Cortex of kidney (tissue), 1 donor: ENCODE data around the gene ZNRF3.
"Not testable (repeated sequence)": the region's sequence is repeated elsewhere in the genome, so short reads cannot be mapped to it uniquely, and the experiment has no call there.

Experiments
- DNase-seq: peaks from one replicate; lab custom pipeline; 2025; lab: John Stamatoyannopoulos, UW

Gene ZNRF3

GRCh38 chr22:28984482-28985158 is 101.2 kb downstream of the ZNRF3 start:
- no peak for DNase-seq

GRCh38 chr22:28985581-28986290 is 102.4 kb downstream of the ZNRF3 start:
- DNase-seq, result no peak

GRCh38 chr22:28986366-28986765 is 103.0 kb downstream of the ZNRF3 start:
- DNase-seq, result no peak

GRCh38 chr22:28988457-28988856 is 105.1 kb downstream of the ZNRF3 start:
- DNase-seq, result no peak

GRCh38 chr22:28989035-28989464 is 105.7 kb downstream of the ZNRF3 start:
- no peak for DNase-seq

GRCh38 chr22:28989484-28989883 is 106.1 kb downstream of the ZNRF3 start:
- DNase-seq, result no peak

GRCh38 chr22:28989912-28990311 is 106.5 kb downstream of the ZNRF3 start:
- no peak for DNase-seq

- no peak for DNase-seq
These were observed 109.4 kb downstream of the ZNRF3 start for GRCh38 chr22:28992565-28993356.

- no peak for DNase-seq
These were observed 111.2 kb downstream of the ZNRF3 start for GRCh38 chr22:28994522-28994921.

- no peak for DNase-seq
These were observed 112.2 kb downstream of the ZNRF3 start for GRCh38 chr22:28995551-28995950.

- no peak for DNase-seq
These were observed 114.0 kb downstream of the ZNRF3 start for GRCh38 chr22:28997342-28997741.

- no peak for DNase-seq
These were observed 115.3 kb downstream of the ZNRF3 start for GRCh38 chr22:28998681-28999080.

- no peak for DNase-seq
These were observed 116.1 kb downstream of the ZNRF3 start for GRCh38 chr22:28999510-28999909.

- no peak for DNase-seq
These were observed 116.7 kb downstream of the ZNRF3 start for GRCh38 chr22:28999919-29000556.

- DNase-seq, result no peak
These were observed 117.3 kb downstream of the ZNRF3 start for GRCh38 chr22:29000641-29001040.

- no peak for DNase-seq
These were observed 119.2 kb downstream of the ZNRF3 start for GRCh38 chr22:29002603-29003002.

GRCh38 chr22:29003552-29003951 is 120.2 kb downstream of the ZNRF3 start:
- no peak for DNase-seq

GRCh38 chr22:29003975-29004646 is 120.7 kb downstream of the ZNRF3 start:
- DNase-seq, result no peak

GRCh38 chr22:29004647-29005371 is 121.4 kb downstream of the ZNRF3 start:
- no peak for DNase-seq

GRCh38 chr22:29005754-29006153 is 122.4 kb downstream of the ZNRF3 start:
- DNase-seq, result not testable (repeated sequence)

- DNase-seq, result no peak
These were observed 123.0 kb downstream of the ZNRF3 start for GRCh38 chr22:29006346-29006745.
